NCI-H526 (cell line): Measurements from ENCODE around the gene FRAT2.

Source experiments
- DNase-seq, 2 experiments: peaks; one replicate each; lab custom pipeline; 2025; lab: John Stamatoyannopoulos, UW

The FRAT2 gene

GRCh38 chr10:97334370-97335175, at the start of gene FRAT2:
Gene FRAT2 (minus strand): TSS chr10:97334729. CDS start chr10:97334572, 157 bp downstream.
- DNase-seq, result peak; percentile 34 to 83

GRCh38 chr10:97384156-97384555, 49.6 kb upstream of the FRAT2 start:
- DNase-seq, result no peak

GRCh38 chr10:97383159-97383558, 48.6 kb upstream of the FRAT2 start:
- no peak for DNase-seq

- DNase-seq, result no peak
These were observed 47.1 kb upstream of the FRAT2 start for GRCh38 chr10:97381626-97382025.

- DNase-seq, result no peak
These were observed 46.0 kb upstream of the FRAT2 start for GRCh38 chr10:97380516-97380915.

- no peak for DNase-seq
These were observed 44.7 kb upstream of the FRAT2 start for GRCh38 chr10:97378933-97379921.

- no peak for DNase-seq
These were observed 41.9 kb upstream of the FRAT2 start for GRCh38 chr10:97376413-97376812.

GRCh38 chr10:97373456-97373855, 38.9 kb upstream of the FRAT2 start:
- DNase-seq, result no peak

- DNase-seq, result no peak
These were observed 37.8 kb upstream of the FRAT2 start for GRCh38 chr10:97372233-97372875.

- DNase-seq, result no peak
These were observed 37.2 kb upstream of the FRAT2 start for GRCh38 chr10:97371696-97372095.

- DNase-seq, result no peak
These were observed 32.7 kb upstream of the FRAT2 start for GRCh38 chr10:97367126-97367649.

- DNase-seq, result no peak
These were observed 32.0 kb upstream of the FRAT2 start for GRCh38 chr10:97366572-97366971.

- no peak for DNase-seq
These were observed 31.3 kb upstream of the FRAT2 start for GRCh38 chr10:97365761-97366351.

- no peak for DNase-seq
These were observed 28.5 kb upstream of the FRAT2 start for GRCh38 chr10:97363071-97363470.

GRCh38 chr10:97362310-97363033, 27.9 kb upstream of the FRAT2 start:
- DNase-seq, result no peak

GRCh38 chr10:97361537-97361901, 27.0 kb upstream of the FRAT2 start:
- DNase-seq, result no peak

- no peak for DNase-seq
These were observed 26.4 kb upstream of the FRAT2 start for GRCh38 chr10:97360705-97361536.

GRCh38 chr10:97358781-97359180, 24.3 kb upstream of the FRAT2 start:
- no peak for DNase-seq

- DNase-seq, result no peak
These were observed 23.8 kb upstream of the FRAT2 start for GRCh38 chr10:97358349-97358748.

- DNase-seq, result no peak
These were observed 22.4 kb upstream of the FRAT2 start for GRCh38 chr10:97356918-97357317.
